HG02763 (cell line): Measurements from ENCODE around the gene KCNG1.

ENCODE experiments used
- ATAC-seq: cut with Tn5 transposase; IDR thresholded peaks from one replicate; pipeline ENCODE4 v1.9.1; 2021; ENCODE audit warnings: mild to moderate bottlenecking, moderate library complexity; ENCODE audit not compliant: unreplicated experiment

The KCNG1 gene

GRCh38 chr20:51036827-51037531 is 14.1 kb upstream of the KCNG1 start:
- ATAC-seq: no peak

GRCh38 chr20:51036226-51036625 is 13.3 kb upstream of the KCNG1 start:
- no peak for ATAC-seq

- no peak for ATAC-seq
Measured at GRCh38 chr20:51034988-51035656, 12.2 kb upstream of the KCNG1 start.

GRCh38 chr20:51034476-51034875 is 11.6 kb upstream of the KCNG1 start:
- ATAC-seq: no peak

GRCh38 chr20:51029963-51030920 is 7.3 kb upstream of the KCNG1 start:
- ATAC-seq: no peak

GRCh38 chr20:51029556-51029955 is 6.6 kb upstream of the KCNG1 start:
- no peak for ATAC-seq

GRCh38 chr20:51028616-51029212 is 5.8 kb upstream of the KCNG1 start:
- no peak for ATAC-seq

GRCh38 chr20:51027035-51027795 is 4.3 kb upstream of the KCNG1 start:
- ATAC-seq: no peak

GRCh38 chr20:51026269-51026668 is 3.4 kb upstream of the KCNG1 start:
- ATAC-seq: no peak

- no peak for ATAC-seq
Measured at GRCh38 chr20:51024761-51025160, 1.9 kb upstream of the KCNG1 start.

GRCh38 chr20:51023617-51024155 is 779 bp upstream of the KCNG1 start:
- no peak for ATAC-seq

GRCh38 chr20:51022227-51022802 is 592 bp downstream of the KCNG1 start:
- ATAC-seq: no peak

- ATAC-seq: no peak
Measured at GRCh38 chr20:51021067-51022025, 1.6 kb downstream of the KCNG1 start.

GRCh38 chr20:51020657-51021056 is 2.2 kb downstream of the KCNG1 start:
- no peak for ATAC-seq

GRCh38 chr20:51019656-51020592 is 3.0 kb downstream of the KCNG1 start:
- ATAC-seq: no peak

GRCh38 chr20:51017251-51017650 is 5.7 kb downstream of the KCNG1 start:
- no peak for ATAC-seq

GRCh38 chr20:51016521-51016920 is 6.4 kb downstream of the KCNG1 start:
- no peak for ATAC-seq
